Putamen (tissue), 1 donor: Measurements from ENCODE around the gene TMEM184C.

Experiments
- DNase-seq: peaks from one replicate; pipeline ENCODE4 v3.0.0-alpha.2; 2016; ENCODE audit warnings: low spot score

Gene TMEM184C

GRCh38 chr4:147599769-147600168 is 17.4 kb upstream of the TMEM184C start:
- DNase-seq: no peak

- DNase-seq: no peak
Measured at GRCh38 chr4:147605499-147605898, 11.7 kb upstream of the TMEM184C start.

- DNase-seq: no peak
Measured at GRCh38 chr4:147607471-147607870, 9.7 kb upstream of the TMEM184C start.

- no peak for DNase-seq
Measured at GRCh38 chr4:147610686-147611085, 6.5 kb upstream of the TMEM184C start.

GRCh38 chr4:147616849-147617172 is 386 bp upstream of the TMEM184C start:
- DNase-seq: no peak

GRCh38 chr4:147617841-147618691 is 869 bp downstream of the TMEM184C start:
- no peak for DNase-seq

GRCh38 chr4:147620315-147620714 is 3.1 kb downstream of the TMEM184C start:
- no peak for DNase-seq

- DNase-seq: no peak
Measured at GRCh38 chr4:147625733-147626132, 8.5 kb downstream of the TMEM184C start.

GRCh38 chr4:147626903-147627302 is 9.7 kb downstream of the TMEM184C start:
- no peak for DNase-seq

GRCh38 chr4:147628415-147628814 is 11.2 kb downstream of the TMEM184C start:
- no peak for DNase-seq

GRCh38 chr4:147629783-147630730 is 12.9 kb downstream of the TMEM184C start:
- no peak for DNase-seq

- no peak for DNase-seq
Measured at GRCh38 chr4:147633113-147633512, 15.9 kb downstream of the TMEM184C start.

- no peak for DNase-seq
Measured at GRCh38 chr4:147633643-147634042, 16.4 kb downstream of the TMEM184C start.

- no peak for DNase-seq
Measured at GRCh38 chr4:147635348-147635747, 18.2 kb downstream of the TMEM184C start.

- DNase-seq: no peak
Measured at GRCh38 chr4:147638365-147638764, 21.2 kb downstream of the TMEM184C start.

GRCh38 chr4:147638942-147639341 is 21.7 kb downstream of the TMEM184C start:
- no peak for DNase-seq

GRCh38 chr4:147639388-147639787 is 22.2 kb downstream of the TMEM184C start:
- no peak for DNase-seq

- no peak for DNase-seq
Measured at GRCh38 chr4:147640331-147640730, 23.1 kb downstream of the TMEM184C start.

GRCh38 chr4:147643616-147644015 is 26.4 kb downstream of the TMEM184C start:
- no peak for DNase-seq

- DNase-seq: peak; percentile 1
Measured at GRCh38 chr4:147644471-147644870, 27.3 kb downstream of the TMEM184C start.

GRCh38 chr4:147645099-147645498 is 27.9 kb downstream of the TMEM184C start:
- no peak for DNase-seq

- DNase-seq: no peak
Measured at GRCh38 chr4:147648656-147649055, 31.5 kb downstream of the TMEM184C start.

GRCh38 chr4:147651563-147651962 is 34.4 kb downstream of the TMEM184C start:
- DNase-seq: no peak
